ENCODE data around the gene C1R. TPM values are rescaled to one million over a fixed set of nuclear protein-coding genes. Genes with fewer than 3 reads are reported as not detected.

Gene C1R
- total and polyA plus RNA-seq, 4 donors, result 268 to 525 (median 434) TPM

- 94% methylated on average over 5 of the region's 5 CpGs for WGBS, 2 donors
- TF ChIP-seq, protein P1, sequence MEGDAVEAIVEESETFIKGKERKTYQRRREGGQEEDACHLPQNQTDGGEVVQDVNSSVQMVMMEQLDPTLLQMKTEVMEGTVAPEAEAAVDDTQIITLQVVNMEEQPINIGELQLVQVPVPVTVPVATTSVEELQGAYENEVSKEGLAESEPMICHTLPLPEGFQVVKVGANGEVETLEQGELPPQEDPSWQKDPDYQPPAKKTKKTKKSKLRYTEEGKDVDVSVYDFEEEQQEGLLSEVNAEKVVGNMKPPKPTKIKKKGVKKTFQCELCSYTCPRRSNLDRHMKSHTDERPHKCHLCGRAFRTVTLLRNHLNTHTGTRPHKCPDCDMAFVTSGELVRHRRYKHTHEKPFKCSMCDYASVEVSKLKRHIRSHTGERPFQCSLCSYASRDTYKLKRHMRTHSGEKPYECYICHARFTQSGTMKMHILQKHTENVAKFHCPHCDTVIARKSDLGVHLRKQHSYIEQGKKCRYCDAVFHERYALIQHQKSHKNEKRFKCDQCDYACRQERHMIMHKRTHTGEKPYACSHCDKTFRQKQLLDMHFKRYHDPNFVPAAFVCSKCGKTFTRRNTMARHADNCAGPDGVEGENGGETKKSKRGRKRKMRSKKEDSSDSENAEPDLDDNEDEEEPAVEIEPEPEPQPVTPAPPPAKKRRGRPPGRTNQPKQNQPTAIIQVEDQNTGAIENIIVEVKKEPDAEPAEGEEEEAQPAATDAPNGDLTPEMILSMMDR (IDR thresholded peaks at IDR 0.05; ENCODE audit: control extremely low read depth, extremely low read depth), result no peak
- ATAC-seq (ENCODE audit: insufficient read depth, low FRiP score) (no peak), DNase-seq (no peak)
- H3K27ac ChIP-seq (ENCODE audit: low read depth in 1 of 2, low read length in 1 of 2), result no peak overlapping the region
- no peak overlapping the region for H3K9ac ChIP-seq (ENCODE audit: insufficient read depth in 1 of 2, low read length in 2 of 2)
- peaks cover 0 to 12% (median 5%) of the 10 kb centered on the region in 5 donors for H3K4me1 ChIP-seq (ENCODE audit: control insufficient read depth in 5 of 5, insufficient read depth in 5 of 5, low read length in 5 of 5)
- no peak overlapping the region for H3K4me3 ChIP-seq
- no peaks in the 10 kb centered on the region for H3K36me3 ChIP-seq (ENCODE audit: control insufficient read depth in 4 of 4, insufficient read depth in 4 of 4, low read length in 4 of 4)
- no peaks in the 10 kb centered on the region for H3K27me3 ChIP-seq (ENCODE audit: control insufficient read depth in 3 of 3, insufficient read depth in 3 of 3, low read length in 2 of 3)
- H3K9me3 ChIP-seq (ENCODE audit: control insufficient read depth in 4 of 4, insufficient read depth in 3 of 4, low read length in 3 of 4), result no peaks in the 10 kb centered on the region
Observed at GRCh38 chr12:7110661-7111060, 18.4 kb upstream of the C1R start.

DNA sequence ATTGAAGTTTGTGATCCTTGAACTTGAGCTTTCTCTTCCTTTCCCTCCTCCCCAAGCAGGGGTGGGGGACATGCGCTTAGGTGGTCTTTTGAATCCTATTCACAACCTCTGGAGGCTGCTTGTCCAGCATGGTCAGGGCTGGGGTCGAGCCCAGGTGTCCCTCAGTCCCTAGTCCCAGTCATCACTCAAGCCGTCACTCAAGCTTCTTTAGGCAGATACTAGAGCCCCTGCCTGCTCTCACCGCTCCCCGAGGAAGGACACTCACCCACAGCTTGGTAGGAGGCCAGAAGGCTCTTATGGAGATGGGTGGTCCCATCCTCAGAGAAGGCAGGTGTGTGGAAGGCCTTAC lies 17.3 kb upstream of the C1R start:
- no peak for ATAC-seq (ENCODE audit: insufficient read depth, low FRiP score)
- TF ChIP-seq, protein P1 (IDR thresholded peaks at IDR 0.05; ENCODE audit: control extremely low read depth, extremely low read depth), result no peak
- Histone ChIP-seq H3K36me3 (ENCODE audit: control insufficient read depth in 4 of 4, insufficient read depth in 4 of 4, low read length in 4 of 4) (no peaks in the 10 kb centered on the region), H3K27me3 (ENCODE audit: control insufficient read depth in 3 of 3, insufficient read depth in 3 of 3, low read length in 2 of 3) (no peaks in the 10 kb centered on the region), H3K27ac (ENCODE audit: low read depth in 1 of 2, low read length in 1 of 2) (peak overlapping the region in 1 of 2 donors; percentile 52), H3K9me3 (ENCODE audit: control insufficient read depth in 4 of 4, insufficient read depth in 3 of 4, low read length in 3 of 4) (no peaks in the 10 kb centered on the region), H3K9ac (ENCODE audit: insufficient read depth in 1 of 2, low read length in 2 of 2) (peak overlapping the region in 1 of 2 donors; percentile 52), H3K4me3 (no peak overlapping the region), H3K4me1 (ENCODE audit: control insufficient read depth in 5 of 5, insufficient read depth in 5 of 5, low read length in 5 of 5) (peaks cover 0 to 12% (median 5%) of the 10 kb centered on the region in 5 donors)
- DNase-seq, result no peak
- 61 to 70% methylated on average over 5 of the region's 5 CpGs for WGBS, 2 donors

GRCh38 chr12:7108796-7109571 lies 16.7 kb upstream of the C1R start, which contains the start of gene C1RL:
TSS of gene C1RL (minus strand) at chr12:7109214. CDS start at chr12:7109180, 34 bp downstream.
- peak within 1 kb of the TSS; percentile 67 to 96 for H3K27ac ChIP-seq (ENCODE audit: low read depth in 1 of 2, low read length in 1 of 2)
- ATAC-seq (ENCODE audit: insufficient read depth, low FRiP score) (peak; percentile 78), DNase-seq (peak; percentile 92 to 93 (median 92))
- WGBS, 2 donors, result 11 to 13% methylated on average over 22 to 23 of the region's 23 CpGs
- peak within 1 kb of the TSS; percentile 72 for H3K4me3 ChIP-seq
- peak within 1 kb of the TSS; percentile 65 to 93 for H3K9ac ChIP-seq (ENCODE audit: insufficient read depth in 1 of 2, low read length in 2 of 2)
- H3K4me1 ChIP-seq (ENCODE audit: control insufficient read depth in 5 of 5, insufficient read depth in 5 of 5, low read length in 5 of 5), result peaks cover 0 to 12% (median 5%) of the 10 kb centered on the region in 5 donors
- TF ChIP-seq, protein P1 (IDR thresholded peaks at IDR 0.05; ENCODE audit: control extremely low read depth, extremely low read depth), result peak; percentile 86
- peaks cover 0 to 5% (median 2%) of the 10 kb centered on the region in 4 donors for H3K36me3 ChIP-seq (ENCODE audit: control insufficient read depth in 4 of 4, insufficient read depth in 4 of 4, low read length in 4 of 4)
- no peaks in the 10 kb centered on the region for H3K27me3 ChIP-seq (ENCODE audit: control insufficient read depth in 3 of 3, insufficient read depth in 3 of 3, low read length in 2 of 3)
- H3K9me3 ChIP-seq (ENCODE audit: control insufficient read depth in 4 of 4, insufficient read depth in 3 of 4, low read length in 3 of 4), result no peaks in the 10 kb centered on the region

Measured in lung (tissue), 12 donors.